Sigmoid colon (tissue), 4 donors: ENCODE results near the gene CLPX.

Experiments used
- CTCF ChIP-seq, 4 experiments: fragments of 450-650 bp in 3 of 4; fragments of 200-600 bp in 1 of 4; IDR thresholded peaks; one replicate each; pipeline ENCODE4 v1.5.1; 2016 to 2019; ENCODE audit warnings: antibody characterized with exemption in 4 of 4, mild to moderate bottlenecking in 3 of 4, moderate library complexity in 2 of 4
- EP300 ChIP-seq, 4 donors: sonication (generic); formaldehyde crosslinking; IDR thresholded peaks; one replicate each; pipeline ENCODE4 v1.6.1; 2017; ENCODE audit warnings: antibody characterized with exemption in 4 of 4
- POLR2A ChIP-seq, 2 donors: fragments of 450-650 bp; IDR thresholded peaks; one replicate each; pipeline ENCODE4 v1.6.1; 2016; ENCODE audit warnings: antibody characterized with exemption in 2 of 2, mild to moderate bottlenecking in 2 of 2, moderate library complexity in 2 of 2
- POLR2AphosphoS5 ChIP-seq, 4 donors: sonication (generic); formaldehyde crosslinking; IDR thresholded peaks; one replicate each; pipeline ENCODE4 v1.6.1; 2017; ENCODE audit warnings: antibody characterized with exemption in 4 of 4

- TF ChIP-seq POLR2A (IDR thresholded peaks at IDR 0.05) (no peak), CTCF (IDR thresholded peaks at IDR 0.05) (no peak), POLR2AphosphoS5 (IDR thresholded peaks at IDR 0.05) (no peak), EP300 (IDR thresholded peaks at IDR 0.05) (no peak)
These were observed 46.2 kb upstream of the CLPX start for GRCh38 chr15:65231306-65231705.
